GM12873 (cell line): Measurements from ENCODE around the gene CUX1.

Source experiments
- CTCF ChIP-seq: IDR thresholded peaks from 2 replicates; pipeline ENCODE4 v1.5.1; 2012; ENCODE audit warnings: low read depth, mild to moderate bottlenecking, moderate library complexity, low read length, control low read depth; ENCODE audit not compliant: insufficient read depth; ENCODE audit errors: missing control alignments

Gene CUX1

GRCh38 chr7:101817471-101818286 lies at the start of gene CUX1:
TSS of gene CUX1 (plus strand) at chr7:101817626. CDS start at chr7:101817640, 14 bp downstream.
- TF ChIP-seq CTCF = no peak

DNA sequence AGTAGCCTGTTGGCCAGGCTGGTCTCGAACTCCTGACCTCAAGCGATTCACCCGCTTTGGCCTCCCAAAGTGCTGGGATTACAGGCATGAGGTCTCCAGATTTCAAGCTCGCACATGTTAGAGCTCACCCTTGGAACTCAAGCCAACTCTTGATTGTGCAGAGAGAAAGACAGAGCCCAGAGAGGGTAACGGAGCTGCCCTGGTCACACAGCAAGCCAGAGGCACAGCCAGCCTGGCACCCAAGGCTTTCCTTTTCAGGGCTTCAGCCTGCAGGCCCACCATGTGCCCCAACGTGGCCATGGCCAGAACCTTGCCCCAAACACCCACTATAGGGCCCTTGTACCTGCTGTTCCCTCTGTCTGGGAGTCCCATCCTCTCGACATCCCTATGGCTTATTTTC lies 49.1 kb upstream of the CUX1 start:
- no peak for TF ChIP-seq CTCF

DNA sequence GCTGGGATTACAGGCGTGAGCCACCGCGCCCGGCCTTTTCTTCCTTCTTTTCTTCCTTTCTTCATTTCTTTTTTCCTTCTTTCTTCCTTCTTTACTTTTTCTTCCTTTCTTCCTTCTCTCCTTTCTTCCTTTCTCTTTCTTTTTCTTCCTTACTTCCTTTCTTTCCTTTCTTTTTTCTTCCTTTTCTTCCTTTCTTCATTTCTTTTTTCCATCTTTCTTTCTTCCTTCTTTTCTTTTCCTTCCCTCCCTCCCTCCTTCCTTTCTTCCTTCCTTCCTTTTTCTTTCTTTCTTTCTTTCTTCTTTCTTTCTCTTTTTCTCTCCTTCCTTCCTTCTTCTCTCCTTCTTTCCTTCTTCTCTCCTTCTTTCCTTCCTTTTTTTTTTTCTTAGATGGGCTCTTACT lies 47.0 kb upstream of the CUX1 start:
- TF ChIP-seq CTCF = no peak

GRCh38 chr7:101772508-101773211 lies 44.8 kb upstream of the CUX1 start:
- no peak for TF ChIP-seq CTCF

- no peak for TF ChIP-seq CTCF
Measured at GRCh38 chr7:101775181-101775580, 42.2 kb upstream of the CUX1 start.

DNA sequence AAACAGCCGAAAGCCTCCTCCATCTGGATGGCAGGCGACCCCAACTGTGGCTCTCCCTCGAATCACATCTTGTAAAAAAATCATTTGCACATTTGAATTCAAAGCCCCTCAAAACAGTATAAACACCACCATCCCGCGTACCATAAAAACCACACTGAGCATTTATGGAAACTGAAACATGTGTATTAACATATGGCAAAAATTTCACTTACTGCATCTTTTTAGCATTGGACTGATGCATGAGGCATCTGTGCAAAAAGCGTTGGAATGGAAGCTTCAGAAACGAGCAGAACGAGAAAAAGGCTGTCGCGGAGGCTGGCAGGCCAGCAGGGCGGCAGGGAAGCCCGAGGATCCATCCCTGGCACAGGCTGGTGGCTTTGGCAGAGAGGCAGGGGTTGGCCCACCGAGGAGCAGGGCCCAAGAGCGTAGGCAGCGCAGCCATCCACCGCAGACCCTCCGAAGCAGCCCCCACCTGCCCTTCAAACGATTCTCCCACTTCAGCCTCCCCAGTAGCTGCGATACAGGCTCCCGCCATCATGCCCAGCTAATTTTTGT lies 39.3 kb upstream of the CUX1 start:
- no peak for TF ChIP-seq CTCF

DNA sequence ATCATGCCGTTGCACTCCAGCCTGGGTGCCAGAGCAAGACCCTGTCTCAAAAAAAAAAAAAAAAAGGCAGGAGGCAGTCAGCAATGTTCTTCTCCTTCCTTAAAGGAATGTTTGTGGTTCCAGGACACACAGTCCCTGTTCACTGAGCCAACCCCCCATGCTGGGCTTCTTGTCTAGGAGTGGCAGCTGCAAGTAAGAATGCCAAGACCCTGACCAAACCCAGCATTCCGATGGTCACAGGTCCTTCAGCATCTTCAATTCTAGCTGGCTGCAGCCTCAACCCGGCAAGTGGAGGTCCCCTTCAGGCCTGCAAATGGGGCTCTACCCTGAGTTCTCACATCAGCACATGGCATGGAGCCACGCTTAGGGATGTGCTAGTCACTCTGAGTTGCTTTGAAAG lies 38.2 kb upstream of the CUX1 start:
- TF ChIP-seq CTCF = no peak
